Activated CD8-positive, alpha-beta memory T cell treated with anti-CD3 and anti-CD28 coated beads for 36 hours (primary cell): ENCODE measurements around the gene DBN1. TPM values are rescaled to one million over a fixed set of nuclear protein-coding genes. Genes with fewer than 3 reads are reported as not detected.
"Not testable (repeated sequence)": the region's sequence is repeated elsewhere in the genome, so short reads cannot be mapped to it uniquely, and the experiment has no call there.

Experiments
- CTCF ChIA-PET: fragments of 350-600 bp; sonication (Branson Sonifier 250); formaldehyde crosslinking; loops from one replicate; lab custom pipeline; 2021; ENCODE audit warnings: antibody characterized with exemption; lab: Charles Lee
- POLR2A ChIA-PET: fragments of 350-600 bp; sonication (Branson Sonifier 250); formaldehyde crosslinking; loops from one replicate; lab custom pipeline; 2021; ENCODE audit warnings: antibody characterized with exemption; lab: Charles Lee
- total RNA-seq, 2 experiments: library from RNA; stranded (reverse); gene quantifications; one replicate each; pipeline ENCODE4 v1.2.3, GENCODE V29; 2021

The DBN1 gene
- total RNA-seq, 2 experiments from 2014 or later, result 102 to 104 TPM

DNA sequence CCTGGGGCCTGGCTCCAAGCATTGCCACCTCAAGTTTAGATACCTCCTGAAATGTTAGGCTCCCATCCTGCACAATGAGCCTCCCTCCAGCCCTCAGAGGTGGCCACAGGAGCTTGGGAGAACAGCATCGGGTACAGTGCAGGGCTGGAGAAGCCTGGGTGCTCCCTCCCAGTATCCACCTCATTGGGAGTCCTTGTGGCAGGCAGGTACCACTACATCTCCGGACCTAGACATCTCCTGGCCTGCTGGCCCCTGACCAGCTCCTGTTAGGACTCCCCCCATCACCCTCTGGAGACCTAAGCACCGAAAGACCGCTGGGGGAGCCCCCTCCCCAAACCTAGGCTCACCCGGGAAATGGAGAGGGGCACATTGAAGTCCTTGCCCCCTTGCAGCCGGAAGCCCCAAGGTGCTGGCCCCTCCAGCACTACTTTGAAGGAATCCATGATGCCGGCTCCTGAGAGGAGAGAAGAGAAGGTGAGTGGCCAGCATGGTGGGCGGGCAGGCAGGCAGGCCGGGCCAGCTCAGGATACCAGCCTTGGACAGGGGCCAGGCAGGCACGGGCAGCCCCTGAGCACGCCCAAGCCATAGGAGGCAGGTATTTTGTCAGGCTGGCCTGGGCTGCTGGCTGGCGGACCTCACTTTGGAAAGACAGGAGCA lies 22.8 kb upstream of the DBN1 start:
- POLR2A ChIA-PET, result interaction anchor here (0.7 to 2.3 kb wide), 5 partner anchors 13 to 92 kb away, joined by 3 to 10 read pairs (median 9); partner anchors contain the start of gene DOK3

DNA sequence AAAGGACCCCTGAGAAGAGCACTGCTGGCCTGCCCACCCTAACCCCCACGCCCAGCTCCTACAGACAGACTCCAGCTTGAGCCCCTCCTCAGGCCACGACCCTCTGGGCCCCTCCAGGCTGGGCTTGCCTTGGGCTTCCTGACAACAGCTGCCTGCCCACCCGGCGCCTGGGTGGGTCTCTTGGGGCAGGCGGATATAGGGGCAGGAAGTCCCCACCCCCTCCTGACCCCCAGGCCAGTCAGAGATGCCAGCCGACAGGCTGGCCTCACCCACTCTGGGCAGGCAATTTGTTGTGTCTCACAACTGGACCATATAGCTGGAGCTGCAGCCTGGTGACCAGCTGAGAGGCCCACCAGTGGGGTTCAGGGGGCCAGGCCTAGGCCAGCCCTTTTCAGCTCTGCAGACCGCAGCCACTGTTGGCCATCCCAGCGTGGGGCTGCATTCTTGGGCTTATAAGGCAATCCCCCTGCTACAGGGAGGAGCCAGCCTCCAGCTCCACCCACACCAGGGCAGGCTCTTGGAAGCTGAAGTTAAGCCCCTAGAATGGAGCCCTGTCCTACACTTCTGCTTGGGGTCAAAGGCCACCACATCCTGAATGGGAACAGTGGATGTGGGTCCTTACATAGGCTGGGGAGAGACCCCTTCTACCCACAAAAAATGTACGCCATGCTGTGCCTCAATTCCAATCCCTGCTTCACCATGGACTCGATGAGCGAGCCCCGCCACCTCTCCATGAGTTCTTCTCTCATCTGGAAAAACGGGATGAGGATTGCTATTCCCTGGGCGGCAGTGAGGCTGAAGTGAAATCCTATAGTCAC lies 22.0 kb upstream of the DBN1 start:
- ChIA-PET POLR2A (interaction anchor here (0.7 to 2.0 kb wide), 2 partner anchors 21 to 23 kb away, joined by 3 to 9 read pairs; no protein-coding TSS in a partner anchor), CTCF (interaction anchor here (0.6 to 4.6 kb wide), 8 partner anchors 14 to 186 kb away, joined by 3 to 23 read pairs (median 6); no protein-coding TSS in a partner anchor)

More for the DNA sequence above, 22.8 kb upstream of the DBN1 start:
- CTCF ChIA-PET, result interaction anchor here (1.0 to 4.6 kb wide), 5 partner anchors 24 to 186 kb away, joined by 4 to 23 read pairs (median 9); no protein-coding TSS in a partner anchor

DNA sequence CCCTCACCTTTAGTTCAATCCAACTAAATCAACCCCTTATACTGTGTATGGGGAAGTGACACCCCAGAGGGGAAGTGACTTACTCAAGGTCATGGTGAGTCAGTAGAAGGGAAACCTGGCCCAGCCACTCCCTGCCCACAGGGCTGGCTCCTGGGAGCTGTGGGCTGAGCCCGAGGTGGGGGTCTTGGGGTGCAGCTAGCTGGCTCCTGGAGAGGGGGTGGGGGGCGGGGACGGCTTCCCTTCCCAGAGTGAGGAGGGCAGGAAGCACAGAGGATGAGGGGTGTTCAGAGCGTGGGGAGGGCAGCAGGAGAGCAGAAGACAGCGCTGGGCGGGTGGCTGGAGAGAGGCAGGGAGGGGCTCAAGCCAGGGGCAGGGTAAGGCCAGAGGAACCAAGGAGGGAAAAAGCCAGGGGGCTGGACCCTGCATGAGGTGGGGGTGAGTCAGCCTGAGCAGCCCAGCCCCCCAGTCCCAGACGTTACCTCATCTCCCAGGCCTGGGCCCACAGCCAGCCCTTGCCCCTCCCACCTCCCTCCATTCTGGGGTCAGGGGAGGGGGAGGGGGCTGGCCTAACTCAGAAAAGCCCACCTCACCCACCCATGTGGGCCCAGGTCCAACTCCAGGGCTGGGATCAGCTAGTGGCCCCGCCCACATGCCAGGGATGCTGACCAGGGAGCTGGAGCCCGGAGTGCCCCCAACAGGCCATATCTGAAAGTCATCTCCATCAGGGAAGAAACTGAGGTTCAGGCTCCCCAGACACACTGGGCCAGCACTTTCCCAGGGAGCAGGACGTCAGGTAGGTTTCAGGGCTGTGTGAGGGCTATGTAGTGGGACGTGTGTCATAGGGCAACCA lies 21.1 kb upstream of the DBN1 start:
- ChIA-PET POLR2A (interaction anchor here (0.7 to 2.0 kb wide), 3 partner anchors 22 to 108 kb away, joined by 3 to 9 read pairs (median 3); no protein-coding TSS in a partner anchor), CTCF (interaction anchor here (0.6 to 4.6 kb wide), 11 partner anchors 14 to 185 kb away, joined by 3 to 23 read pairs (median 4); no protein-coding TSS in a partner anchor)

DNA sequence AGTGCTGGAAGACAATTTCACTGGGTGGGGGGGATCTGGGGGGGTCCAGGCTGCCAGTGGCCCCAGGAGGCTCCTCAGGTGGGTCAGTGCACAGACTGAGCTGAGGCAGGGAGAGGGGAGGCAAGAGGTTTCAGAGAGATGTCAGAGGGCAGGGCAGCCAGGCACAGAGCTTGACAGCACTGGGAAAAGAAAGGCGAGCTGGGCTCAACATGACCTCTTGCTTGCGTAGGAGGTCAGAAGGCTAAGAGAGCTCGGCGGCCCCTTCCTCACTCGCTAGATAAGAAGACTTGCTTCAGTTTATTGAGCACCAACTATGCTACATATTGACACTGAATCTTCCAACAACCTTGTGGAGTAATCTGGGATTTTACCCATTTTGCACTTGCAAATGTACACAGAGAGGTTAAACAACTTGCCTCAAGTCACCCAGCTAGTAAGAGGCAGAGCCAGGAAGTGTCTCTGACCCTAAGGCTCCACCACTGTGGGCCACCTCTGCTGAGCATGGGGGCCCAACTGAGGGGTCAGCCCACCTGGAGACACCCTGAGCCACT lies 20.4 kb upstream of the DBN1 start:
- CTCF ChIA-PET, result interaction anchor here (1.0 to 4.2 kb wide), 7 partner anchors 11 to 90 kb away, joined by 3 to 19 read pairs (median 3); no protein-coding TSS in a partner anchor
- POLR2A ChIA-PET, result interaction anchor here (0.7 to 1.5 kb wide), 4 partner anchors 17 to 108 kb away, joined by 3 to 4 read pairs (median 4); no protein-coding TSS in a partner anchor

DNA sequence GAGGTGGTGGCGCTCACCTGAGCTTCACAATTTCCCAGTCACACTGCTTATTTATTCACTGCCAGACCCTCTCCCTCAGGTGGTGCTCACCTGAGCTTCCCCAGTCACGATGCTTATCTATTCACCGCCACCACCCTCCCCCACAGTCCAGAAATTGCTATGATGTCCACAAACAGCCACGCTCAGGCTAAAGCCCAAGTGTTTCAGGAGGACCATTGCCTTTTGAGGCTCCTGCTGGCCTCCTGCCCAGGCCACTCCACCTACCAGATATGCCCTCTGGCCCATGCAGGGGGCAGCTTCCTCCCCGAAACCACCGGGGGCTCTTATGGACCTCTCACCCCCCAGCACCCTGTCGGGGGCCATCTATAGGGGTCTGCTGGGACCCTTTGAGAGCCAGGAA lies 19.4 kb upstream of the DBN1 start:
- CTCF ChIA-PET, result interaction anchor here (1.2 to 4.2 kb wide), 5 partner anchors 8 to 89 kb away, joined by 3 to 19 read pairs (median 6); no protein-coding TSS in a partner anchor
- POLR2A ChIA-PET, result interaction anchor here (0.9 to 1.5 kb wide), 2 partner anchors 16 to 21 kb away, joined by 3 to 4 read pairs; no protein-coding TSS in a partner anchor

DNA sequence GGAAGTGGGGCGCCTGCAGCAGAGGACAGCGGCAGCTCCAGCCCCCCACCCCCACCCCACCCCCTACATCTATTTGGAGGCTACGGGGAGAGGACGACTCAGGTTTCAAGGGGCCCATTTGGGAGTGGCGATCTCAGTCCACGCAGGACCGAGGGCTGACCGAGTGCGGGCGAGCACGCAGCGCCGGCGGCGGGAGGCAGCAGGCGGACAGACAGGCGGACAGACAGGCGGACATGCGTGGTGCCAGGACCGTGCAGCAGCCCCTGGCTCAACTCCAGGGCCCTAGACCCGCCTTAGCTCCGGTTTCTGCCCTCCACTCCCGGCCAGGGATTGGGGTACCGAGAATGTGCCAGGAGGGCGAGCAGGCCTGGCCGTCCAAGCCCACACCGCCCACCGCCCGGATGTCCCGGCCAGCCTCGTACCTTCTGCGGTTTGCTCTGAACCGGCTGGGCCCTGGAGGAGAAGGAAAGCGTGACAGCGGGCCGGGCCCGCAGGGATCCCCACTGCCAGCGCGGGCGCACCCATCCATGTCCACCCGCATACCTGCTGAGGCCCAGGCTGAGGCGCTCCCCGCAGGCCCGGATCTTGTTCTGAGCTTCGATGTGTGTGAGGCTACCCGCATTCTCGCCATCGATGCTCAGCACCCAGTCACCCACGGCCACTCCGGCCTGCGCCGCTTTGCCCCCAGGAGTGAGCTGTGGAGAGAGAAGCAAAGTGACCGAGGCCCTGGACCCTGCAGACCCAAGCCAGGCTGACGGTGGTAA lies 18.7 kb upstream of the DBN1 start:
- POLR2A ChIA-PET, result interaction anchor here (1.5 kb wide), 1 partner anchor 16 kb away, joined by 4 read pairs; no protein-coding TSS in a partner anchor
- CTCF ChIA-PET, result interaction anchor here (1.2 to 4.2 kb wide), 4 partner anchors 9 to 88 kb away, joined by 4 to 19 read pairs (median 6); no protein-coding TSS in a partner anchor

DNA sequence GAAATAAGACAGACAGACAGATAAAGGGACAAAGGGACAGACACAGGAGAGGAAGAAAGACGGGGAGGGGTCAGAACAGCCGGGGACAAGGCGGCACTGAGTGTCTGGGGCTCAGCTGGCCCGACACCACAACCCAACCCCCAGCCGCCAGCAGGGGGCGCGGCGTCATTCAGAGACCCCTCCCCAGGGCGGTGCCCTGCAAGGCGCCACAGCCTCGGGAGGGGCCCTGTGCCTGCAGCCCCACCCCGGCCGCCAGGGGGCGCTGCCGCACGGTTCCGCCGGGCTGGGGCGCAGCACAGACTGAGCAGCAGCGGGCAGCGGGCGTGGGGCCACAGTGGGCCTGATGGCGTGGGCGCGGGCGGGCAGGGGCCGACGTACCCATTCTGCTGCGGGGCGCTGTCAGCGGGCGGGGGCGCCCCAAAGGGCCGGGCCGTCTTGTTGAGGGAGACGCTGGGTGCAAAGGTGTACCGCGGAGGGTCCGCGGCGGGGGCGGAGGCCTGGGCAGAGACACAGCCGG lies 18.1 kb upstream of the DBN1 start:
- POLR2A ChIA-PET, result no interaction called here
- CTCF ChIA-PET, result interaction anchor here (1.2 to 1.4 kb wide), 2 partner anchors 13 to 17 kb away, joined by 3 to 4 read pairs; no protein-coding TSS in a partner anchor

DNA sequence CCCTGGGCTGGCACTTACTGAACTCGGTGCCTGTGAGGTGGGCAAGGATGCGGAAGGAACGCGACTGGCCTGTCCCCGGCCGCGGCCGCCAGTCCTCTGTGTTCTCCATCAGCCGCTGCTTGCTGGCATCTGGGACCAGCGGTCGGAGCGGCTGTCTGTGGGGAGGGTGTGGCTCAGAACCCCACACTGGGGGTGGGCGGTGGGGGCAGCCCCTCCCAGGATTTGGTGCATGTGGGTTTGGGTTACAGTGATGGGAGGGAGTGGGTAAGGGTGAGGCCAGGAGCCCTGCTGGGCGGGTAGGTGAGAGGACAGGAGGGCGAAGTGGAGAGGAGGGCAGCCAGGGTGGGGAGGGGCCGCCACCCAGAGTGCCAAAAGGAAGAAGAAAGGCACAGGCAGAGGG lies 17.6 kb upstream of the DBN1 start:
- ChIA-PET CTCF (interaction anchor here (1.2 to 1.4 kb wide), 2 partner anchors 12 to 17 kb away, joined by 3 to 4 read pairs; no protein-coding TSS in a partner anchor), POLR2A (no interaction called here)

DNA sequence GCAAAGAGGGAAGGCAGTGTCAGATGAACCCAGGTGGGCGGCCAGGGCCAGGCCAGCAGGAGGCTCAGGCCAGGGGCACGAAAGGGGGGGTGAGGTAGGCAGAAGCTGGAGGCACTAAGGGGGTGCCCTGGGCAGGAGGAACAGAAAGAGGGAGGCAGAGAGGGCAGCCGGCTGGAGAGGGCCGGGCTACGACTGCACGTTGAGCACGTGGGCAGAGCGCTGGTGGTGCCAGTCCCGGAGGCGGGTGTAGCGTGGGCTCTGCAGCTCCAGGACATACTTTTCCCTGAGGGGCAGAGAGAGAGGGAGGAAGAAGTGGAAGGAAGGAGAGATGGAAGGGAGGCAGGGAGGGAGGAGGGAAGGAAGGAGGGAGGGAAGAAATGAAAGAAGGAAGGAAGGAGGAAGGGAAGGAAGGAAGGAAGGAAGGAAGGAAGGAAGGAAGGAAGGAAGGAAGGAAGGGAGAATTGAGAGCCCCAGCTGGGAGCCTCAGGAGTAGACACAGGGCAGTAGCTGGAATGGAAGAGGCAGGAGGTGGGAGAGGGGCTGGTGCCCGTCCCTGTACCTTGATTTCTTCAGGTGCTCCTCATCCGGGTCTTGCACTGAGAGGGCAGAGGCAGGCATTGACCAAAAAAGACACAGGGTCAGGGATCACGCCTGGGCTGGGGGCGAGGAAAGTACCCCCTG lies 17.0 kb upstream of the DBN1 start:
- ChIA-PET POLR2A (interaction anchor here (0.7 kb wide), 1 partner anchor 86 kb away, joined by 9 read pairs; no protein-coding TSS in a partner anchor), CTCF (interaction anchor here (1.2 kb wide), 1 partner anchor 16 kb away, joined by 3 read pairs; no protein-coding TSS in a partner anchor)

DNA sequence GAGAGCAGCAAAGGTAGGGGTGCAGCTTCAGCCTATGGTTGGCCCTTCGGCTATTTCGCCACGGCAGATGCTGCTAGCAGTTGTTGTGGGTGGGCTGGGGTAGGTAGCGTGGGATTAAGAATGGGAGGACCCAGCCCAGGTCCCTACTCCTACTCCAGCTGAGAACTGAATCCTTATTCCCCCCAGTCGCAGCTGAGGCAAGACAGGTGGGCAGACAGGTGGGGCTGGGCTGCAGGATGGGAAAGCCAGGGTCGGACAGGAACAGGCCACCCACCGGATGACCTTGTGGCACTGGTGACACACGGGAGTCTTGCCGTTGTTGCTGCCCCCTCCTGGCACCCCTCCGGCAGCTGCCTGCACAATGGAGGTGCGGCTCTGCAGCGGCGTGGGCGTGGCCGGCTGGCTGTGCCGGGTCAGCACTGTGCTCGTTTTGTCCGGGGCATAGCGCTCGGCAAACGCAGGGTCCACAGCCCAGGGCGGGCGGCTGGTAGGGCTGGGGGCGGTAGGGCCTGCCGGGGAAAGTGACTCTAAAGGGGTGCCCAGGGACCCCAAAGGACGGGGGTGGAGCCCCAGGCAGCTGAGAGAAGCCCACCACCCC lies 15.8 kb upstream of the DBN1 start:
- CTCF ChIA-PET, result interaction anchor here (1.3 to 2.2 kb wide), 2 partner anchors 12 to 179 kb away, joined by 4 to 6 read pairs; no protein-coding TSS in a partner anchor
- POLR2A ChIA-PET, result interaction anchor here (0.6 kb wide), 1 partner anchor 9 kb away, joined by 3 read pairs; no protein-coding TSS in a partner anchor

DNA sequence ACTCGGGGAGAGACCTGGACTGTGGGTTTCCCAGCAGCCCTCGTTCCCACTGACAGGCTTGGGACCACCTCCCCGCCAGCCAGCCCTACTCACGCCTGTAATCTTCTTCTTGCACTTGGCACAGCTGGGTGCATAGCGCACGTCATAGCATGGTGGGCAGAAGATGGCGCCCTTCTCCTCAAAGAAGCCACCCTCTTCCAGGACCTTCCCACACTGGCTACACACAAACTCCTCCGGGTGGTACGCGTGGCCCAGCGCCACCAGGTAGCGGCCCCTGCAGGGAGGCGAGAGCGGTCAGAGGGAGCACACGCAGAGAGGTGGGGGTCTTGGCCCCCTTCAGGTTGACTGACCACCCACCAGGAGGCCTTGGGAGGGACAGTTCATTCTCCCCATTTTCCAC lies 14.5 kb upstream of the DBN1 start:
- ChIA-PET POLR2A (no interaction called here), CTCF (interaction anchor here (1.3 to 2.2 kb wide), 3 partner anchors 14 to 178 kb away, joined by 3 to 6 read pairs (median 4); no protein-coding TSS in a partner anchor)

DNA sequence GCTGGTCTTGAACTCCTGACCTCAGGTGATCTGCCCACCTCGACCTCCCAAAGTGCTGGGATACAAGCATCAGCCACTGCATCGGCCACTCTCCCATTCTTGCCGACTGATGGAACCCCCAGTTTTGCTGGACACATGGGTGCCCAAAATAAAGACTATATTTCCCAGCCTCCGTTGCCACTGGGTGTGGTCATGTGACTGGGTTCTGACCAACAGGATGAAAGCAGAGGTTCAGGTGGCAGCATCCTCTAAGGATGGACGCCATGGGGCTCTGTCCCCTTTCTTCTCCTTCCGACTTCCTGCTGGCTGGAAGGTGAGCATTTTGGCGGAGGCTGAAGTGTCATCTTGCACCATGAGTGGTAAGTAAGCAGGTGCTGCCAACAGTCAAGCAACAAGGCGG lies 13.7 kb upstream of the DBN1 start:
- ChIA-PET CTCF (interaction anchor here (0.6 kb wide), 1 partner anchor 109 kb away, joined by 5 read pairs; no protein-coding TSS in a partner anchor), POLR2A (no interaction called here)

DNA sequence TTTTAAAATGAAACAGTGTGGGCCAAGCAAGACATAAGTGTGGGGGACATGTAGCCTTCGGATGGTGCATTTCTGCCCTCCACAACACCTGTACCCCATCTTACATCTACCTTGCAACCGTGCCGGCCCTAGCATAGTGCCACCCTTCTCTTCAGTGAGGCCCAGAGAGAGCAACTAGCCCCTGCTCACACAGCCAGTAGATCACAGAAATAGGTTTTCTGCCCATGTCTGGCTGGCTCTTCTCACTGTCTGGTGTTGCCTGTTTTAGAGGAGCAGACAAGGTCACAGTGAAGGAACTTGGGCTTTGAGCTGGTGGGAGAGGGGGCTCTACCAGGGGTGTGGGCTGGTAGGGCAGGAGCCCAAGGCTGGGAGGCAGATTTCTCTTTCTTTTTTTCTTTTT lies 12.8 kb upstream of the DBN1 start:
- CTCF ChIA-PET, result no interaction called here
- POLR2A ChIA-PET, result no interaction called here

DNA sequence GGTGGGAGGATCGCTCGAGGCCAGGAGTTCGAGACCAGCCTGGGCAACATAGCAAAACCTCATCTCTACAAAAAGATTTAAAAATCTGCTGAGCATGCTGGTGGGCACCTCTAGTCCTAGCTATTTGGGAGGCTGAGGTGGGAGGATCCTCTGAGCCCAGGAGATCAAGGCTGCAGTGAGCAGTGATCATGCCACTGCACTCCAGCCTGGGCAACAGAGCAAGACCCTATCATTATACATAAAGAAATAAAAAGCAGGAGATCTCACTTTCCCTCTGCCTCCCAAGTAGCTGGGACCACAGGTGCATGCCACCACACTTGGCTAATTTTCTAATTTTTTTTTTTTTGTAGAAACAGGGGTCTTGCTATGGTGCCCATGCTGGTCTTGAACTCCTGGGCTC lies 12.3 kb upstream of the DBN1 start:
- CTCF ChIA-PET, POLR2A ChIA-PET: not testable (repeated sequence)

DNA sequence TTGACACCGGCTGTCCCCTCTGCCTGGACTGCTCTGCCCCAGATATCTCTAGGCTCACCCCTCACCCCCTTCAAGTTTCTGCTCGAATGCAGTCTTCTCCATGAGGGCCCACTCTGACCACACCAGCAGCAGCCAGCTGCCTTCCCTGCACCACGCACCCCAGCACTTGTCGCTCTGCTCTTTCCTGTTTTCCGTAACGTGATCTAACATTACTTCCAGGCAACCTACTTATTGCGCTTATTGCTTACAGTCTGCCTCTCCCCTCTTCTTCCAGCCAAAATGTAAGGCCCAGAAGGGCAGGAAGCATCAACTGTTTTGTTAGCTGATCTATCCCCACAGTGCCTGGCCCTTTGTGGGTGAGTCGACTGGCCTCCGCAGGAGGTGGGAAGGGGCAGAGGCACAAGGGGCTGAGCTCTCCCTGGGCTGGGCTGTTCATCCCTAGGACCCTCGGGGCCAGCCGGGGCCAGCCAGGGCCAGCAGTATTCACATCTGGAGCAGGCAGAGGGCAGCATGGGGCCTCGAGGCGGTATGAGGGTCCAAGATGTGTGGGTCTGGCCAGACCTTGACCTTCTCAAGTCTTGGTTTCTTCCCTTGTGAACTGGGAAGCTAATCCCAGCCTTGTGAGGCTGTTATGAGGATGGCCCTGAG lies 11.6 kb upstream of the DBN1 start:
- POLR2A ChIA-PET, result no interaction called here
- CTCF ChIA-PET, result interaction anchor here (0.6 kb wide), 1 partner anchor 402 kb away, joined by 3 read pairs; no protein-coding TSS in a partner anchor
